ENCODE data around the gene CSTB. TPM values are rescaled to one million over a fixed set of nuclear protein-coding genes. Genes with fewer than 3 reads are reported as not detected.

CSTB gene
- total and polyA plus RNA-seq, 8 donors, result 7.4 to 35.6 (median 14.1) TPM

DNA sequence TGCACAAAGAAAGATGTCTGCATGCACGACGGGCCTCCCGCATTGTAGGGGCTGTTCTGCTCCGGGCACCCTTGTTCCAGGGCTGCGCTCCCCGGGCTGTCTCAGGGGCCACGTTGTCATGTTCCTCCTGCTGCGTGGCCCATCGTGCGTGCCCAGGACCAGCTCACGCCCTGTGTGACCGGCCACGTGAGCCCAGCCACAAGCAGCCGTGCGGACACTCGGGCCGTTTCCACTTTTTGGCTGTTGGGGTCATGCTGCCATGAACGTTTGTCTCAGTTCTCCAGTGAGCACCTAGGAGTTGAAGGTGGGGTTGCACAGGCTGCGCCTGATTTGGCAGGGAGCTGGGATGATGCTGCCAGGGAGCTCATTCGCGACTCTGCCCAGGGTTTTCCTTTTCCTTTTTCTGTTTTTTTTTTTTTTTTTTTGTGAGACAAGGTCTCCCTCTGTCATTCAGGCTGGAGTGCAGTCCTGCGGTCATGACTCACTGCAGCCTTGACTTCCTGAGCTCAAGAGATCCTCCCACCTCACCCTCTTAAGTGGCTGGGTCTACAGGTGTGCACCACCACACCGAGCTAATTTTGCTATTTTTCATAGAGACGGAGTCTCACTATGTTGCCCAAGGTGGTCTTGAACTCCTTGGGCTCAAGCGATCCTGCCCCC, 39.8 kb downstream of the CSTB start:
- Histone ChIP-seq H3K9me3 (no peaks in the 10 kb centered on the region), H3K27me3 (no peaks in the 10 kb centered on the region), H3K4me1 (peaks cover 6 to 16% (median 16%) of the 10 kb centered on the region in 3 donors), H3K27ac (no peak overlapping the region), H3K4me3 (no peak overlapping the region), H3K36me3 (peaks cover 0 to 5% (median 0%) of the 10 kb centered on the region in 3 donors)
- TF ChIP-seq, protein P1, sequence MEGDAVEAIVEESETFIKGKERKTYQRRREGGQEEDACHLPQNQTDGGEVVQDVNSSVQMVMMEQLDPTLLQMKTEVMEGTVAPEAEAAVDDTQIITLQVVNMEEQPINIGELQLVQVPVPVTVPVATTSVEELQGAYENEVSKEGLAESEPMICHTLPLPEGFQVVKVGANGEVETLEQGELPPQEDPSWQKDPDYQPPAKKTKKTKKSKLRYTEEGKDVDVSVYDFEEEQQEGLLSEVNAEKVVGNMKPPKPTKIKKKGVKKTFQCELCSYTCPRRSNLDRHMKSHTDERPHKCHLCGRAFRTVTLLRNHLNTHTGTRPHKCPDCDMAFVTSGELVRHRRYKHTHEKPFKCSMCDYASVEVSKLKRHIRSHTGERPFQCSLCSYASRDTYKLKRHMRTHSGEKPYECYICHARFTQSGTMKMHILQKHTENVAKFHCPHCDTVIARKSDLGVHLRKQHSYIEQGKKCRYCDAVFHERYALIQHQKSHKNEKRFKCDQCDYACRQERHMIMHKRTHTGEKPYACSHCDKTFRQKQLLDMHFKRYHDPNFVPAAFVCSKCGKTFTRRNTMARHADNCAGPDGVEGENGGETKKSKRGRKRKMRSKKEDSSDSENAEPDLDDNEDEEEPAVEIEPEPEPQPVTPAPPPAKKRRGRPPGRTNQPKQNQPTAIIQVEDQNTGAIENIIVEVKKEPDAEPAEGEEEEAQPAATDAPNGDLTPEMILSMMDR (IDR thresholded peaks at IDR 0.05), result no peak
- 92 to 93% methylated on average over 25 of the region's 25 CpGs for WGBS, 2 donors
- FAIRE-seq (no peak), ATAC-seq (no peak), DNase-seq (no peak)
- intact Hi-C loops (cut with DNase I), result no loop called here

DNA sequence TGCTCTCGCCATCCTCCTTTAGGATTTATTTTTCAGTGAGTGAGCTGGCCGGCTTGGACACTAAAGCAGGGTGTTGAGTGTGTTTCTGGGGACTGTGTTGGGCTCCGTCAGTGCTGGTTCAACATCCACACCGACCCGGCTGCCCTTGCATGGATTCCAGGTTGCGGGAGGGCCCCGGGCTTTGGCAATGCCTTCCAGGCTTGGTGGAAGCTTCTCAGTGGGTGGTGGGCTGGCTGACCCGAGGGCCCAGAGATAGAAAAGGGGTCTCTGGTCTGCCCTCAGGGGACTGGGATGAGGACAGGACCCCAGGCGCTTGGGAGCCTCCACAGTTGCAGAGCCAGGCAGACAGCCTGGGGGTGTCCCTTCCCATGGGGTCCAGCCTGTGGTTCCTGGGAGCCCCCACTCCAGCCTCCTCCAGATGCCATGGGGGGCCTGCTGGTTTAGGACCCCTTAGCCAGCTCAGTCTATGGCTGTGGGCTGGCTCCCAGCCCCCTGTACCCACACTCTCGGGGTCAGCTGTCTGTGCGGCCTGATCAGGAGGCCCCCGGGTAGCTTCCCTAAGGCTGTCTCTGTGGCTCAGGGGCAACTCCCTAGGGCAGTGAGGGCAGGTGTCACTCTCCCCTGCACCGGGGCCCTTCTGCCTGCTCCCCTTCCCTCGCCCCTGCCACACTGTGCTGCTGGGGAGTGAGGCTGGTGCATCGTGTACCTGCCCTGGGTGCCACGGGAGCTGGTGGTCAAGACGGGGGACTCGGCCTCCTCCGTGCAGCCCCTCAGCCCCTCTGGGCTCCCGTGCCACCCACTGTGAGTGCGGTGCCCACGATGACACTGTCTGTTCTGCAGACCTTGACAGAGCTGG, 40.6 kb downstream of the CSTB start:
- intact Hi-C loops (cut with DNase I), result no loop called here
- Histone ChIP-seq H3K27ac (no peak overlapping the region), H3K36me3 (peaks cover 0 to 5% (median 0%) of the 10 kb centered on the region in 3 donors), H3K4me1 (peaks cover 6 to 17% (median 16%) of the 10 kb centered on the region in 3 donors), H3K27me3 (no peaks in the 10 kb centered on the region), H3K4me3 (no peak overlapping the region), H3K9me3 (no peaks in the 10 kb centered on the region)
- TF ChIP-seq, protein P1 (IDR thresholded peaks at IDR 0.05), result no peak
- FAIRE-seq, result no peak
- DNase-seq, result peak in 1 of 6 donors; percentile 64
- no peak for ATAC-seq
- WGBS, 2 donors, result 92 to 93% methylated on average over 22 of the region's 22 CpGs

DNA sequence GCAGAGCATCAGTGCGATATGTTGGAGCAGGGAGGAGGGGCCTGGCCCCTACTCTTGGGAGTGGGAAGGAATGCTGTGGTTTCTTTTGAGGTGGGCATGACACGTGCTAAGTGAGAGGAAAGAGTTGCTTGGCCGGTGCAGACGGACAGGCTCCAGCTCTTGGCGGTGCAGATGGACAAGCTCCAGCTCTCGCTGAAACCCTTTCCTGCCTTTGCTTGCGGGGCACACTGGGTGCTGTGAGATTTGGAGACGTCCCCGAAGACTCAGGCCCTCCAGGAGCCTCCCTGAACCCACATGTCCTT, 41.2 kb downstream of the CSTB start:
- intact Hi-C loops (cut with DNase I), result no loop called here
- 58 to 72% methylated on average over 9 of the region's 9 CpGs for WGBS, 2 donors
- Histone ChIP-seq H3K27ac (peak overlapping the region in 1 of 4 donors; percentile 22), H3K4me3 (no peak overlapping the region), H3K4me1 (peaks cover 6 to 17% (median 16%) of the 10 kb centered on the region in 3 donors), H3K36me3 (peaks cover 0 to 5% (median 0%) of the 10 kb centered on the region in 3 donors), H3K27me3 (no peaks in the 10 kb centered on the region), H3K9me3 (no peaks in the 10 kb centered on the region)
- no peak for FAIRE-seq
- TF ChIP-seq, protein P1 (IDR thresholded peaks at IDR 0.05), result no peak
- DNase-seq, result no peak
- peak in 1 of 4 donors; percentile 3 for ATAC-seq

DNA sequence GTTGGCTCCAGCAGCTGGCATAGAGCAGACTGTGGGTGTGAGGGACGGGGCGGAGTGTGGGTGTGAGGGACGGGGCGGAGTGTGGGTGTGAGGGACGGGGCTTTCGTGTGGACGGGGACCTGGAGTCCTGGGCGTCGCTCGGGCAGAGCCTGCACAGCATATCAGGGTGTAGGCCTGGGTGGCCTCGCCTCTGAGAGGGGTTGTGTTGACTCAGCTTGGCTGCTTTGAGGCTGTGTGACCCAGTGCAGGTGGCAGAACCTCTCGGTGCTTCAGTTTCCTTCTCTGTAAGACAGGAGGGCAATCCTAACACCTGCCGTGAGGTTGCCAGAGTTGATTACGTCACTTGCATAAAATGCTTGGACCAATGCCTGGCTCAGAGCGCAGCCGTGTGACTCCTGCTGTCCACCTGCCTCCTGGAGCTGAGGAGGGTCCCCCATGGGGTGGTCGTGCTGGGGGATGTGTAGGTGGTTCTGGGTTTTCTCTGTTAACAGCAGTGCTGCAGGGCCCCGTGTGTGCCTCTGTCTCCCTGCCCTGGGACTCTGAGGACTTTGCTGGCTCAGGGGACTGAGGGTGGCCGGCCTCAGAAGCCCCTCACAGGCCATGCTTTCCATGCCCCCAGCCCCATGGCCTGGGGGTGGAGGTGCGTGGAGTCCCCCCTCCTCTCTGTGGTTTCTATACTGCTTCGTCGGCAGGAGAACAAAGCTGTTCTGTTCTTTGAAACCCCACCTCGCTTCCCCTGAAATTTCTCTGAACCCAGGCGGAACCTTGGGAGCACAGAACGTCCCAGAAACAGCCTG, 41.8 kb downstream of the CSTB start:
- H3K27me3 ChIP-seq, result no peaks in the 10 kb centered on the region
- ATAC-seq (peak; percentile 64 to 74 (median 66)), FAIRE-seq (no peak), DNase-seq (peak in 5 of 6 donors; percentile 55 to 79 (median 69))
- intact Hi-C loops (cut with DNase I), result no loop called here
- H3K9me3 ChIP-seq, result no peaks in the 10 kb centered on the region
- 49 to 50% methylated on average over 25 of the region's 25 CpGs for WGBS, 2 donors
- TF ChIP-seq, protein P1 (IDR thresholded peaks at IDR 0.05), result no peak
- H3K4me1 ChIP-seq, result peaks cover 6 to 18% (median 16%) of the 10 kb centered on the region in 3 donors
- peaks cover 0 to 5% (median 0%) of the 10 kb centered on the region in 3 donors for H3K36me3 ChIP-seq
- H3K27ac ChIP-seq, result peak overlapping the region in 1 of 4 donors; percentile 22
- no peak overlapping the region for H3K4me3 ChIP-seq
